GM23338 (cell line): ENCODE data around the gene TMED8.

ENCODE experiments used
- CREB1 ChIP-seq: fragments of 250-450 bp; sonication (Bioruptor Pico); IDR thresholded peaks from 2 replicates; pipeline ENCODE4 v1.5.0; 2020; ENCODE audit warnings: low read depth, mild to moderate bottlenecking, moderate library complexity
- CTCF ChIP-seq, 2 experiments: fragments of 200-600 bp in 1 of 2; sonication (generic) in 1 of 2; conservative IDR thresholded peaks; 2 replicates each; pipeline versions ENCODE4 v1.5.1 to v1.6.1; 2016 to 2017; ENCODE audit warnings: antibody characterized with exemption in 2 of 2, low read depth in 2 of 2, mild to moderate bottlenecking in 2 of 2, moderate library complexity in 1 of 2
- ETS1 ChIP-seq: IDR thresholded peaks from 2 replicates; pipeline ENCODE4 v1.6.1; 2016; ENCODE audit warnings: antibody characterized with exemption
- EZH2 ChIP-seq: fragments of 200-600 bp; sonication (generic); IDR thresholded peaks from one replicate; pipeline ENCODE4 v1.8.0; 2017; ENCODE audit warnings: antibody characterized with exemption, mild to moderate bottlenecking, low read depth; ENCODE audit not compliant: unreplicated experiment
- EZH2phosphoT487 ChIP-seq: fragments of 200-600 bp; sonication (generic); IDR thresholded peaks from one replicate; pipeline ENCODE4 v1.8.1; 2018; ENCODE audit warnings: antibody characterized with exemption; ENCODE audit not compliant: unreplicated experiment
- JUNB ChIP-seq: IDR thresholded peaks from one replicate; pipeline ENCODE4 v1.6.1; 2016; ENCODE audit warnings: antibody characterized with exemption; ENCODE audit not compliant: unreplicated experiment
- NANOG ChIP-seq: IDR thresholded peaks from 2 replicates; pipeline ENCODE4 v1.6.1; 2016; ENCODE audit warnings: antibody characterized with exemption, borderline replicate concordance
- POLR2AphosphoS5 ChIP-seq: IDR thresholded peaks from 2 replicates; pipeline ENCODE4 v1.6.1; 2016; ENCODE audit warnings: antibody characterized with exemption, low read depth
- ZNF114 ChIP-seq: fragments of 250-450 bp; sonication (Bioruptor Pico); IDR thresholded peaks from 2 replicates; pipeline ENCODE4 v1.5.0; 2020; ENCODE audit warnings: mild to moderate bottlenecking, moderate library complexity
- ZNF331 ChIP-seq: fragments of 250-450 bp; sonication (Bioruptor Pico); IDR thresholded peaks from 2 replicates; pipeline ENCODE4 v1.5.0; 2020; ENCODE audit warnings: low read depth, mild to moderate bottlenecking, moderate library complexity
- TF ChIP-seq, protein P1 (sequence below): IDR thresholded peaks from one replicate; pipeline ENCODE4 v1.6.1; 2018; ENCODE audit warnings: antibody characterized with exemption; ENCODE audit not compliant: unreplicated experiment
- TF ChIP-seq, protein P2 (sequence below): fragments of 250-450 bp; sonication (Bioruptor Pico); IDR thresholded peaks from 2 replicates; pipeline ENCODE4 v1.5.0; 2020; ENCODE audit warnings: mild to moderate bottlenecking, moderate library complexity

DNA sequence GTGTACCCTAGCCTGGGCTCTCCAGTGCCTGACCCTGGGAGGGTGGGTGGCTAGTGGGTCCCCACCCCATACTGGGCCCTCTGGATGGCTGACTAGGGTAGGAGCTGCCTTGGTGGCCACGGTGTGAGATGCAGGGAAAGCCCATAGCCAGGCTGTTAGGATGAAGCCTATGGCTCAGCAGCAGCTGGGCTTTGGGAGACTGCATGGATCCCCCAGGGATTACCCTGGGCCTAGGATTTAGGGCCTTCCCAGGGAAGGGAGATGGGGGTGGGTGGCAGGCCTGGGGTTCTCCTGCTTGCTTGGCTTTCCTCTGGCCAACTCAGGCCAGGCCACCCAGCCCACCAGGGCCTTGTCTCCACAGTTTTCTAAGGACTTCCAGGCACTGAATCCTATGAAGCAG is 49.8 kb downstream of the TMED8 start:
- TF ChIP-seq EZH2: no peak
- no peak for TF ChIP-seq CTCF (conservative IDR thresholded peaks at IDR 0.05; ENCODE audit: low read depth in 2 of 2)
- no peak for TF ChIP-seq JUNB
- no peak for TF ChIP-seq POLR2AphosphoS5
- no peak for TF ChIP-seq ZNF114 (CRISPR knock-in tag)
- TF ChIP-seq EZH2phosphoT487: no peak
- TF ChIP-seq, protein P1, sequence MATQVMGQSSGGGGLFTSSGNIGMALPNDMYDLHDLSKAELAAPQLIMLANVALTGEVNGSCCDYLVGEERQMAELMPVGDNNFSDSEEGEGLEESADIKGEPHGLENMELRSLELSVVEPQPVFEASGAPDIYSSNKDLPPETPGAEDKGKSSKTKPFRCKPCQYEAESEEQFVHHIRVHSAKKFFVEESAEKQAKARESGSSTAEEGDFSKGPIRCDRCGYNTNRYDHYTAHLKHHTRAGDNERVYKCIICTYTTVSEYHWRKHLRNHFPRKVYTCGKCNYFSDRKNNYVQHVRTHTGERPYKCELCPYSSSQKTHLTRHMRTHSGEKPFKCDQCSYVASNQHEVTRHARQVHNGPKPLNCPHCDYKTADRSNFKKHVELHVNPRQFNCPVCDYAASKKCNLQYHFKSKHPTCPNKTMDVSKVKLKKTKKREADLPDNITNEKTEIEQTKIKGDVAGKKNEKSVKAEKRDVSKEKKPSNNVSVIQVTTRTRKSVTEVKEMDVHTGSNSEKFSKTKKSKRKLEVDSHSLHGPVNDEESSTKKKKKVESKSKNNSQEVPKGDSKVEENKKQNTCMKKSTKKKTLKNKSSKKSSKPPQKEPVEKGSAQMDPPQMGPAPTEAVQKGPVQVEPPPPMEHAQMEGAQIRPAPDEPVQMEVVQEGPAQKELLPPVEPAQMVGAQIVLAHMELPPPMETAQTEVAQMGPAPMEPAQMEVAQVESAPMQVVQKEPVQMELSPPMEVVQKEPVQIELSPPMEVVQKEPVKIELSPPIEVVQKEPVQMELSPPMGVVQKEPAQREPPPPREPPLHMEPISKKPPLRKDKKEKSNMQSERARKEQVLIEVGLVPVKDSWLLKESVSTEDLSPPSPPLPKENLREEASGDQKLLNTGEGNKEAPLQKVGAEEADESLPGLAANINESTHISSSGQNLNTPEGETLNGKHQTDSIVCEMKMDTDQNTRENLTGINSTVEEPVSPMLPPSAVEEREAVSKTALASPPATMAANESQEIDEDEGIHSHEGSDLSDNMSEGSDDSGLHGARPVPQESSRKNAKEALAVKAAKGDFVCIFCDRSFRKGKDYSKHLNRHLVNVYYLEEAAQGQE: no peak
- TF ChIP-seq ETS1: no peak
- no peak for TF ChIP-seq CREB1 (CRISPR knock-in tag)
- no peak for TF ChIP-seq NANOG
- no peak for TF ChIP-seq ZNF331 (CRISPR knock-in tag)
- TF ChIP-seq, protein P2, sequence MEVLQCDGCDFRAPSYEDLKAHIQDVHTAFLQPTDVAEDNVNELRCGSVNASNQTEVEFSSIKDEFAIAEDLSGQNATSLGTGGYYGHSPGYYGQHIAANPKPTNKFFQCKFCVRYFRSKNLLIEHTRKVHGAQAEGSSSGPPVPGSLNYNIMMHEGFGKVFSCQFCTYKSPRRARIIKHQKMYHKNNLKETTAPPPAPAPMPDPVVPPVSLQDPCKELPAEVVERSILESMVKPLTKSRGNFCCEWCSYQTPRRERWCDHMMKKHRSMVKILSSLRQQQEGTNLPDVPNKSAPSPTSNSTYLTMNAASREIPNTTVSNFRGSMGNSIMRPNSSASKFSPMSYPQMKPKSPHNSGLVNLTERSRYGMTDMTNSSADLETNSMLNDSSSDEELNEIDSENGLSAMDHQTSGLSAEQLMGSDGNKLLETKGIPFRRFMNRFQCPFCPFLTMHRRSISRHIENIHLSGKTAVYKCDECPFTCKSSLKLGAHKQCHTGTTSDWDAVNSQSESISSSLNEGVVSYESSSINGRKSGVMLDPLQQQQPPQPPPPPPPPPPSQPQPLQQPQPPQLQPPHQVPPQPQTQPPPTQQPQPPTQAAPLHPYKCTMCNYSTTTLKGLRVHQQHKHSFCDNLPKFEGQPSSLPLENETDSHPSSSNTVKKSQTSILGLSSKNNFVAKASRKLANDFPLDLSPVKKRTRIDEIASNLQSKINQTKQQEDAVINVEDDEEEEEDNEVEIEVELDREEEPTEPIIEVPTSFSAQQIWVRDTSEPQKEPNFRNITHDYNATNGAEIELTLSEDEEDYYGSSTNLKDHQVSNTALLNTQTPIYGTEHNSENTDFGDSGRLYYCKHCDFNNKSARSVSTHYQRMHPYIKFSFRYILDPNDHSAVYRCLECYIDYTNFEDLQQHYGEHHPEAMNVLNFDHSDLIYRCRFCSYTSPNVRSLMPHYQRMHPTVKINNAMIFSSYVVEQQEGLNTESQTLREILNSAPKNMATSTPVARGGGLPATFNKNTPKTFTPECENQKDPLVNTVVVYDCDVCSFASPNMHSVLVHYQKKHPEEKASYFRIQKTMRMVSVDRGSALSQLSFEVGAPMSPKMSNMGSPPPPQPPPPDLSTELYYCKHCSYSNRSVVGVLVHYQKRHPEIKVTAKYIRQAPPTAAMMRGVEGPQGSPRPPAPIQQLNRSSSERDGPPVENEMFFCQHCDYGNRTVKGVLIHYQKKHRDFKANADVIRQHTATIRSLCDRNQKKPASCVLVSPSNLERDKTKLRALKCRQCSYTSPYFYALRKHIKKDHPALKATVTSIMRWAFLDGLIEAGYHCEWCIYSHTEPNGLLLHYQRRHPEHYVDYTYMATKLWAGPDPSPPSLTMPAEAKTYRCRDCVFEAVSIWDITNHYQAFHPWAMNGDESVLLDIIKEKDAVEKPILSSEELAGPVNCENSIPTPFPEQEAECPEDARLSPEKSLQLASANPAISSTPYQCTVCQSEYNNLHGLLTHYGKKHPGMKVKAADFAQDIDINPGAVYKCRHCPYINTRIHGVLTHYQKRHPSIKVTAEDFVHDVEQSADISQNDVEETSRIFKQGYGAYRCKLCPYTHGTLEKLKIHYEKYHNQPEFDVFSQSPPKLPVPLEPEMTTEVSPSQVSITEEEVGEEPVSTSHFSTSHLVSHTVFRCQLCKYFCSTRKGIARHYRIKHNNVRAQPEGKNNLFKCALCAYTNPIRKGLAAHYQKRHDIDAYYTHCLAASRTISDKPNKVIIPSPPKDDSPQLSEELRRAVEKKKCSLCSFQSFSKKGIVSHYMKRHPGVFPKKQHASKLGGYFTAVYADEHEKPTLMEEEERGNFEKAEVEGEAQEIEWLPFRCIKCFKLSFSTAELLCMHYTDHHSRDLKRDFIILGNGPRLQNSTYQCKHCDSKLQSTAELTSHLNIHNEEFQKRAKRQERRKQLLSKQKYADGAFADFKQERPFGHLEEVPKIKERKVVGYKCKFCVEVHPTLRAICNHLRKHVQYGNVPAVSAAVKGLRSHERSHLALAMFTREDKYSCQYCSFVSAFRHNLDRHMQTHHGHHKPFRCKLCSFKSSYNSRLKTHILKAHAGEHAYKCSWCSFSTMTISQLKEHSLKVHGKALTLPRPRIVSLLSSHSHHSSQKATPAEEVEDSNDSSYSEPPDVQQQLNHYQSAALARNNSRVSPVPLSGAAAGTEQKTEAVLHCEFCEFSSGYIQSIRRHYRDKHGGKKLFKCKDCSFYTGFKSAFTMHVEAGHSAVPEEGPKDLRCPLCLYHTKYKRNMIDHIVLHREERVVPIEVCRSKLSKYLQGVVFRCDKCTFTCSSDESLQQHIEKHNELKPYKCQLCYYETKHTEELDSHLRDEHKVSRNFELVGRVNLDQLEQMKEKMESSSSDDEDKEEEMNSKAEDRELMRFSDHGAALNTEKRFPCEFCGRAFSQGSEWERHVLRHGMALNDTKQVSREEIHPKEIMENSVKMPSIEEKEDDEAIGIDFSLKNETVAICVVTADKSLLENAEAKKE: no peak
